Measurements from ENCODE around the gene WDR27.

WDR27 gene

GRCh38 chr6:169720207-169720855 is 18.5 kb upstream of the WDR27 start:
- peaks cover 6 to 19% of the 10 kb centered on the region in 2 experiments for H3K36me3 ChIP-seq (ENCODE audit: control insufficient read depth in 1 of 2, insufficient read depth in 2 of 2, low read depth in 1 of 2, low read length in 2 of 2)
- WGBS: 97% methylated on average over 3 of the region's 3 CpGs
- H3K4me2 ChIP-seq (ENCODE audit: low read length, poor library complexity, severe bottlenecking): no peak overlapping the region
- peaks cover 10% of the 10 kb centered on the region for H3K4me1 ChIP-seq (ENCODE audit: control insufficient read depth, insufficient read depth, low read depth, low read length)
- no peaks in the 10 kb centered on the region for H3K9me3 ChIP-seq (ENCODE audit: control insufficient read depth, low read length)
- H3K9ac ChIP-seq (ENCODE audit: low read length): no peak overlapping the region
- DNase-seq: no peak
- H4K8ac ChIP-seq (ENCODE audit: low read length): no peak overlapping the region
- H3K18ac ChIP-seq (ENCODE audit: low read depth in 1 of 2, low read length in 2 of 2): no peak overlapping the region
- H4K91ac ChIP-seq (ENCODE audit: low read length): no peak overlapping the region
- no peaks in the 10 kb centered on the region for H3K27me3 ChIP-seq (ENCODE audit: control insufficient read depth in 1 of 2, insufficient read depth in 1 of 2, low read length in 2 of 2)
- H2BK12ac ChIP-seq (ENCODE audit: low read length in 2 of 2): no peak overlapping the region
- no peak overlapping the region for H2AK5ac ChIP-seq (ENCODE audit: low read length, severe bottlenecking)
- H3K79me1 ChIP-seq (replicated peaks; ENCODE audit: low read length, poor library complexity, severe bottlenecking): peaks cover 12% of the 10 kb centered on the region
- H2BK120ac ChIP-seq (ENCODE audit: low read depth, low read length): no peak overlapping the region
- no peak overlapping the region for H3K4me3 ChIP-seq (ENCODE audit: insufficient read depth in 1 of 2, low read depth in 1 of 2, low read length in 2 of 2)
- H2BK15ac ChIP-seq (ENCODE audit: low read depth, poor library complexity, severe bottlenecking): no peak overlapping the region
- H3K4ac ChIP-seq (ENCODE audit: low read depth in 1 of 2, low read length in 2 of 2): no peak overlapping the region
- H3K23ac ChIP-seq (ENCODE audit: low read length in 2 of 2): no peak overlapping the region
- H3K27ac ChIP-seq (ENCODE audit: low read length, poor library complexity, severe bottlenecking): no peak overlapping the region
- no peak overlapping the region for H2BK5ac ChIP-seq (ENCODE audit: low read depth, low read length, poor library complexity, severe bottlenecking)
- H2AFZ ChIP-seq (ENCODE audit: low read depth, low read length): no peak overlapping the region
- no peak overlapping the region for H3K14ac ChIP-seq (ENCODE audit: low read length in 2 of 2)

GRCh38 chr6:169719117-169719516 is 17.3 kb upstream of the WDR27 start:
- no peak overlapping the region for H2AK5ac ChIP-seq (ENCODE audit: low read length, severe bottlenecking)
- peaks cover 6% of the 10 kb centered on the region for H3K4me1 ChIP-seq (ENCODE audit: control insufficient read depth, insufficient read depth, low read depth, low read length)
- no peak overlapping the region for H4K8ac ChIP-seq (ENCODE audit: low read length)
- no peak overlapping the region for H3K4me2 ChIP-seq (ENCODE audit: low read length, poor library complexity, severe bottlenecking)
- no peak overlapping the region for H3K4ac ChIP-seq (ENCODE audit: low read depth in 1 of 2, low read length in 2 of 2)
- H2BK15ac ChIP-seq (ENCODE audit: low read depth, poor library complexity, severe bottlenecking): no peak overlapping the region
- H3K9ac ChIP-seq (ENCODE audit: low read length): no peak overlapping the region
- no peak overlapping the region for H2AFZ ChIP-seq (ENCODE audit: low read depth, low read length)
- peaks cover 8 to 31% of the 10 kb centered on the region in 2 experiments for H3K36me3 ChIP-seq (ENCODE audit: control insufficient read depth in 1 of 2, insufficient read depth in 2 of 2, low read depth in 1 of 2, low read length in 2 of 2)
- WGBS: 88% methylated on average over 3 of the region's 4 CpGs
- H2BK120ac ChIP-seq (ENCODE audit: low read depth, low read length): no peak overlapping the region
- no peaks in the 10 kb centered on the region for H3K27me3 ChIP-seq (ENCODE audit: control insufficient read depth in 1 of 2, insufficient read depth in 1 of 2, low read length in 2 of 2)
- no peak overlapping the region for H3K4me3 ChIP-seq (ENCODE audit: insufficient read depth in 1 of 2, low read depth in 1 of 2, low read length in 2 of 2)
- DNase-seq: no peak
- H2BK5ac ChIP-seq (ENCODE audit: low read depth, low read length, poor library complexity, severe bottlenecking): no peak overlapping the region
- H3K23ac ChIP-seq (ENCODE audit: low read length in 2 of 2): no peak overlapping the region
- no peak overlapping the region for H3K27ac ChIP-seq (ENCODE audit: low read length, poor library complexity, severe bottlenecking)
- no peak overlapping the region for H4K91ac ChIP-seq (ENCODE audit: low read length)
- H2BK12ac ChIP-seq (ENCODE audit: low read length in 2 of 2): no peak overlapping the region
- no peaks in the 10 kb centered on the region for H3K9me3 ChIP-seq (ENCODE audit: control insufficient read depth, low read length)
- no peak overlapping the region for H3K14ac ChIP-seq (ENCODE audit: low read length in 2 of 2)
- peaks cover 15% of the 10 kb centered on the region for H3K79me1 ChIP-seq (replicated peaks; ENCODE audit: low read length, poor library complexity, severe bottlenecking)
- no peak overlapping the region for H3K18ac ChIP-seq (ENCODE audit: low read depth in 1 of 2, low read length in 2 of 2)

- no peak overlapping the region for H2BK15ac ChIP-seq (ENCODE audit: low read depth, poor library complexity, severe bottlenecking)
- H2BK5ac ChIP-seq (ENCODE audit: low read depth, low read length, poor library complexity, severe bottlenecking): no peak overlapping the region
- H3K4me3 ChIP-seq (ENCODE audit: insufficient read depth in 1 of 2, low read depth in 1 of 2, low read length in 2 of 2): no peak overlapping the region
- peaks cover 12 to 60% of the 10 kb centered on the region in 2 experiments for H3K36me3 ChIP-seq (ENCODE audit: control insufficient read depth in 1 of 2, insufficient read depth in 2 of 2, low read depth in 1 of 2, low read length in 2 of 2)
- DNase-seq: no peak
- no peak overlapping the region for H3K9ac ChIP-seq (ENCODE audit: low read length)
- no peak overlapping the region for H3K4ac ChIP-seq (ENCODE audit: low read depth in 1 of 2, low read length in 2 of 2)
- no peak overlapping the region for H2AFZ ChIP-seq (ENCODE audit: low read depth, low read length)
- H3K4me1 ChIP-seq (ENCODE audit: control insufficient read depth, insufficient read depth, low read depth, low read length): peaks cover 1% of the 10 kb centered on the region
- H3K14ac ChIP-seq (ENCODE audit: low read length in 2 of 2): no peak overlapping the region
- H3K79me1 ChIP-seq (replicated peaks; ENCODE audit: low read length, poor library complexity, severe bottlenecking): peaks cover 17% of the 10 kb centered on the region
- H2AK5ac ChIP-seq (ENCODE audit: low read length, severe bottlenecking): no peak overlapping the region
- H3K27ac ChIP-seq (ENCODE audit: low read length, poor library complexity, severe bottlenecking): no peak overlapping the region
- H3K23ac ChIP-seq (ENCODE audit: low read length in 2 of 2): no peak overlapping the region
- no peak overlapping the region for H2BK12ac ChIP-seq (ENCODE audit: low read length in 2 of 2)
- no peak overlapping the region for H4K8ac ChIP-seq (ENCODE audit: low read length)
- no peak overlapping the region for H3K18ac ChIP-seq (ENCODE audit: low read depth in 1 of 2, low read length in 2 of 2)
- no peaks in the 10 kb centered on the region for H3K9me3 ChIP-seq (ENCODE audit: control insufficient read depth, low read length)
- H3K27me3 ChIP-seq (ENCODE audit: control insufficient read depth in 1 of 2, insufficient read depth in 1 of 2, low read length in 2 of 2): no peaks in the 10 kb centered on the region
- 97% methylated on average over 9 of the region's 9 CpGs for WGBS
- H2BK120ac ChIP-seq (ENCODE audit: low read depth, low read length): no peak overlapping the region
- H4K91ac ChIP-seq (ENCODE audit: low read length): no peak overlapping the region
- H3K4me2 ChIP-seq (ENCODE audit: low read length, poor library complexity, severe bottlenecking): no peak overlapping the region
These were observed 12.8 kb upstream of the WDR27 start for GRCh38 chr6:169714595-169714994.

- no peak overlapping the region for H3K18ac ChIP-seq (ENCODE audit: low read depth in 1 of 2, low read length in 2 of 2)
- no peak overlapping the region for H3K14ac ChIP-seq (ENCODE audit: low read length in 2 of 2)
- no peak overlapping the region for H3K9ac ChIP-seq (ENCODE audit: low read length)
- 97% methylated on average over 2 of the region's 2 CpGs for WGBS
- no peaks in the 10 kb centered on the region for H3K27me3 ChIP-seq (ENCODE audit: control insufficient read depth in 1 of 2, insufficient read depth in 1 of 2, low read length in 2 of 2)
- no peak overlapping the region for H3K23ac ChIP-seq (ENCODE audit: low read length in 2 of 2)
- H4K91ac ChIP-seq (ENCODE audit: low read length): no peak overlapping the region
- no peaks in the 10 kb centered on the region for H3K9me3 ChIP-seq (ENCODE audit: control insufficient read depth, low read length)
- H2BK120ac ChIP-seq (ENCODE audit: low read depth, low read length): no peak overlapping the region
- H3K27ac ChIP-seq (ENCODE audit: low read length, poor library complexity, severe bottlenecking): no peak overlapping the region
- H3K4ac ChIP-seq (ENCODE audit: low read depth in 1 of 2, low read length in 2 of 2): no peak overlapping the region
- no peak overlapping the region for H3K4me3 ChIP-seq (ENCODE audit: insufficient read depth in 1 of 2, low read depth in 1 of 2, low read length in 2 of 2)
- H4K8ac ChIP-seq (ENCODE audit: low read length): no peak overlapping the region
- peaks cover 17% of the 10 kb centered on the region for H3K79me1 ChIP-seq (replicated peaks; ENCODE audit: low read length, poor library complexity, severe bottlenecking)
- no peak overlapping the region for H2BK15ac ChIP-seq (ENCODE audit: low read depth, poor library complexity, severe bottlenecking)
- DNase-seq: no peak
- no peak overlapping the region for H2BK5ac ChIP-seq (ENCODE audit: low read depth, low read length, poor library complexity, severe bottlenecking)
- peaks cover 12 to 64% of the 10 kb centered on the region in 2 experiments for H3K36me3 ChIP-seq (ENCODE audit: control insufficient read depth in 1 of 2, insufficient read depth in 2 of 2, low read depth in 1 of 2, low read length in 2 of 2)
- H2AK5ac ChIP-seq (ENCODE audit: low read length, severe bottlenecking): no peak overlapping the region
- H2AFZ ChIP-seq (ENCODE audit: low read depth, low read length): no peak overlapping the region
- peaks cover 1% of the 10 kb centered on the region for H3K4me1 ChIP-seq (ENCODE audit: control insufficient read depth, insufficient read depth, low read depth, low read length)
- H2BK12ac ChIP-seq (ENCODE audit: low read length in 2 of 2): no peak overlapping the region
- H3K4me2 ChIP-seq (ENCODE audit: low read length, poor library complexity, severe bottlenecking): no peak overlapping the region
These were observed 12.3 kb upstream of the WDR27 start for GRCh38 chr6:169714178-169714577.
